Measurements from ENCODE around the gene PWWP2B. TPM values are rescaled to one million over a fixed set of nuclear protein-coding genes. Genes with fewer than 3 reads are reported as not detected.

The PWWP2B gene
- 25.2 TPM for total RNA-seq
- long read RNA-seq, transcript PWWP2B-202 (3 exons, 2,013 nt): minor isoform, 8 of 107 reads
- long read RNA-seq, transcript PWWP2B-201 (3 exons, 2,651 nt): major isoform, 56 of 107 reads
- long read RNA-seq, partial matches to known transcripts: 23 of 107 reads
- long read RNA-seq, other reads (novel, unspliced or antisense): 20 of 107 reads

GRCh38 chr10:132397036-132397541 lies at the start of gene PWWP2B:
Gene PWWP2B (plus strand): TSS chr10:132397200. CDS start chr10:132397227, 27 bp downstream.
- Histone ChIP-seq H3K4me1 (peaks cover 61% of the 10 kb centered on the region), H3K27ac (peak within 1 kb of the TSS; percentile 89), H3K36me3 (no peaks in the 10 kb centered on the region), H3K27me3 (ENCODE audit: low read depth) (no peaks in the 10 kb centered on the region), H3K9me3 (no peaks in the 10 kb centered on the region), H3K4me3 (peak within 1 kb of the TSS; percentile 75)
- DNase-seq (peak; percentile 78), ATAC-seq (peak; percentile 3 to 31)
- intact Hi-C loops (cut with DNase I): no loop called here
- TF ChIP-seq, protein P1, sequence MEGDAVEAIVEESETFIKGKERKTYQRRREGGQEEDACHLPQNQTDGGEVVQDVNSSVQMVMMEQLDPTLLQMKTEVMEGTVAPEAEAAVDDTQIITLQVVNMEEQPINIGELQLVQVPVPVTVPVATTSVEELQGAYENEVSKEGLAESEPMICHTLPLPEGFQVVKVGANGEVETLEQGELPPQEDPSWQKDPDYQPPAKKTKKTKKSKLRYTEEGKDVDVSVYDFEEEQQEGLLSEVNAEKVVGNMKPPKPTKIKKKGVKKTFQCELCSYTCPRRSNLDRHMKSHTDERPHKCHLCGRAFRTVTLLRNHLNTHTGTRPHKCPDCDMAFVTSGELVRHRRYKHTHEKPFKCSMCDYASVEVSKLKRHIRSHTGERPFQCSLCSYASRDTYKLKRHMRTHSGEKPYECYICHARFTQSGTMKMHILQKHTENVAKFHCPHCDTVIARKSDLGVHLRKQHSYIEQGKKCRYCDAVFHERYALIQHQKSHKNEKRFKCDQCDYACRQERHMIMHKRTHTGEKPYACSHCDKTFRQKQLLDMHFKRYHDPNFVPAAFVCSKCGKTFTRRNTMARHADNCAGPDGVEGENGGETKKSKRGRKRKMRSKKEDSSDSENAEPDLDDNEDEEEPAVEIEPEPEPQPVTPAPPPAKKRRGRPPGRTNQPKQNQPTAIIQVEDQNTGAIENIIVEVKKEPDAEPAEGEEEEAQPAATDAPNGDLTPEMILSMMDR (IDR thresholded peaks at IDR 0.05): no peak

- Histone ChIP-seq H3K9me3 (no peaks in the 10 kb centered on the region), H3K27me3 (ENCODE audit: low read depth) (no peaks in the 10 kb centered on the region), H3K36me3 (peaks cover 35% of the 10 kb centered on the region), H3K27ac (no peak overlapping the region), H3K4me1 (no peaks in the 10 kb centered on the region), H3K4me3 (no peak overlapping the region)
- TF ChIP-seq, protein P1 (IDR thresholded peaks at IDR 0.05): no peak
- intact Hi-C loops (cut with DNase I): loop anchor here (10.0 kb wide), 1 partner anchor 123 kb away; no protein-coding TSS in a partner anchor
- ATAC-seq: peak in 1 of 2 donors; percentile 29
- no peak for DNase-seq
Observed at GRCh38 chr10:132347211-132347930, 49.6 kb upstream of the PWWP2B start.

GRCh38 chr10:132347931-132348267 lies 49.1 kb upstream of the PWWP2B start:
- TF ChIP-seq, protein P1 (IDR thresholded peaks at IDR 0.05): no peak
- no peak for DNase-seq
- Histone ChIP-seq H3K27ac (no peak overlapping the region), H3K4me3 (no peak overlapping the region), H3K9me3 (no peaks in the 10 kb centered on the region), H3K27me3 (ENCODE audit: low read depth) (no peaks in the 10 kb centered on the region), H3K36me3 (peaks cover 35% of the 10 kb centered on the region), H3K4me1 (no peaks in the 10 kb centered on the region)
- intact Hi-C loops (cut with DNase I): loop anchor here (10.0 kb wide), 1 partner anchor 123 kb away; no protein-coding TSS in a partner anchor
- ATAC-seq: no peak

DNA sequence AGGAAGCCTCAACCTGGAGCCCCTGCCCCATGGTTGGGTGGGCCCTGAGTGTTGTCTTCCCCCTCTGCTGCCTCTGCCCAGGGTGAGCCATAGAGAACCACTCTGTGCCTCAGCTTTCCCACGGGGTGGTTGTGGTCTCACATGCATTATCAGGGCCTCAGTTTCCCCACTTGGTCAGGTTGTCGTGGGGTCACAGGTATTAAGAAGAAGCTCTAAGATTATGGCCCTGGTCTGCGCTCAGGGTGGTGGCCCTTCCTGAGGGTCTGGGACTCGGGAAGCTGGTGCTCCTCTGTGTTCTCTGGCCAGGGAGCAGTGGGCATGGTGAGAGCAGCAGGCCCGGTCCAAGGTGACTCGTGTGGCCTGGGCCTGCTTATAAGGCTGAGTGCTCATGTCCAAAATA lies 47.2 kb upstream of the PWWP2B start:
- TF ChIP-seq, protein P1 (IDR thresholded peaks at IDR 0.05): no peak
- no peaks in the 10 kb centered on the region for H3K27me3 ChIP-seq (ENCODE audit: low read depth)
- no peak overlapping the region for H3K27ac ChIP-seq
- DNase-seq (peak; percentile 33), ATAC-seq (no peak)
- H3K4me1 ChIP-seq: no peaks in the 10 kb centered on the region
- H3K4me3 ChIP-seq: no peak overlapping the region
- intact Hi-C loops (cut with DNase I): loop anchor here (10.0 kb wide), 1 partner anchor 125 kb away; no protein-coding TSS in a partner anchor
- peaks cover 27% of the 10 kb centered on the region for H3K36me3 ChIP-seq
- no peaks in the 10 kb centered on the region for H3K9me3 ChIP-seq

DNA sequence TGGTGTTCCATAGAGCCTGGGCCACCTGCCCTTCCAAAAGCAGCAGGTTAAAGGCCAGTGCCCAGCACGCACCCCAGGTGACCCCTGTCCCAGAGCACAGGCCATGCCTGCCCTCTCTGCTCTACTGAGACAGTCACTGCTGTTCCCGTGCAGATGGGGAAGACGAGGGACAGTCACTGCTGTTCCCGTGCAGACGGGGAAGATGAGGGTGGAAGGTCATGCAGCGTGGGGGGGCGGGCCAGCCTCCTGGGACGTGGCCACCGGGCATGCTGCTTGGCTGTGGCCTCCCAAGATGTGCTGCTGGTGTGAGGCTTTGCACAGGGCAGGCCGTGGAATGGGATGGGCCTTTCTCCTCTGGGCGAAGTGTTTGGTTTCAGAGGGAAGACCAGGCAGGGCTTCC lies 46.6 kb upstream of the PWWP2B start:
- peak; percentile 35 for DNase-seq
- intact Hi-C loops (cut with DNase I): no loop called here
- TF ChIP-seq, protein P1 (IDR thresholded peaks at IDR 0.05): no peak
- Histone ChIP-seq H3K36me3 (peaks cover 22% of the 10 kb centered on the region), H3K27me3 (ENCODE audit: low read depth) (no peaks in the 10 kb centered on the region), H3K4me1 (no peaks in the 10 kb centered on the region), H3K27ac (no peak overlapping the region), H3K4me3 (no peak overlapping the region), H3K9me3 (no peaks in the 10 kb centered on the region)
- ATAC-seq: no peak
